Activated CD4-positive, CD25-positive, alpha-beta regulatory T cell treated with anti-CD3 and anti-CD28 coated beads, Interleukin-2, amount 50 U/mL, for 16 hours (primary cell): Measurements from ENCODE around the gene ELAVL1.
"Not testable (repeated sequence)": the region's sequence is repeated elsewhere in the genome, so short reads cannot be mapped to it uniquely, and the experiment has no call there.

Experiments
- DNase-seq: peaks from one replicate; pipeline ENCODE4 v3.0.0-alpha.2; 2020; ENCODE audit warnings: low read depth, low spot score

Gene ELAVL1

DNA sequence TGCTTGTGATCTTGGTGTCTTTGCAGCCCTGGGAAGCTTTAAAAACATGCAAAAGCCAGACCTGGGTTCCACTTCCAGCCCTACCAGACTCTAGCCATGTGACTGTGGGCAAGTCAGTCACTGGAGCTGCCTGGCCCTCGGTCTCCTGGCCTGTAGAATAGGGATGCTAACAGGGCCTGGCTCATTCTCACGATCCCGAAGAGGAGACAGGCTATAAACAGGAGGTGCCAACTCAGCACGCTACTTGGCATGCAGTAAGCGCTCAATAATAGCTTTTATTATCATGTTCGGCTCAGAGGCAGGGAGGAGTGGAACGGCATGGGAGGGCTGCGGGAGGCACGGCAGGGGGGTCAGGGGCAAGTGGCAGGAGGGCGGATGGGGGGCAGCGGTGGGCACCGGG, 81.2 kb downstream of the ELAVL1 start:
- no peak for DNase-seq

- DNase-seq = no peak
These were observed 81.9 kb downstream of the ELAVL1 start for GRCh38 chr19:7923295-7924191.

DNA sequence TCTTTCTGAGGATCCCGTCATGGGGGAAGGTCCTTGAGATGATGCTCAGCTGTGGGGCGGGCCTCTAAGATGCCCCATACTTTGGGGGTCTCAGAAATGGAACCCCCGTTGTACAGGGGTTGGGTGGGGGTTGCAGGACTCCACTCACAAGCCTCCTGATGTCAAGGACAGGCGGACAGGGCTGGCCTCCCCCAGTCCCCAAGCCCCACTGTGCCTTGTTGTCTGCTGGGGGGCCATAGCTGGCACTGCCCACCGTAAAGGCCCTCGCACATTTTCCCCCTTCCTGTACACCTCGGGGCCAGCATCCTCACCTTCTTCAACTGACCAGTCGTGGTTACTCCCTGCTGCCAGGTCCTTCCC, 82.6 kb downstream of the ELAVL1 start:
- DNase-seq = no peak

- no peak for DNase-seq
These were observed 83.2 kb downstream of the ELAVL1 start for GRCh38 chr19:7921967-7922835.

DNA sequence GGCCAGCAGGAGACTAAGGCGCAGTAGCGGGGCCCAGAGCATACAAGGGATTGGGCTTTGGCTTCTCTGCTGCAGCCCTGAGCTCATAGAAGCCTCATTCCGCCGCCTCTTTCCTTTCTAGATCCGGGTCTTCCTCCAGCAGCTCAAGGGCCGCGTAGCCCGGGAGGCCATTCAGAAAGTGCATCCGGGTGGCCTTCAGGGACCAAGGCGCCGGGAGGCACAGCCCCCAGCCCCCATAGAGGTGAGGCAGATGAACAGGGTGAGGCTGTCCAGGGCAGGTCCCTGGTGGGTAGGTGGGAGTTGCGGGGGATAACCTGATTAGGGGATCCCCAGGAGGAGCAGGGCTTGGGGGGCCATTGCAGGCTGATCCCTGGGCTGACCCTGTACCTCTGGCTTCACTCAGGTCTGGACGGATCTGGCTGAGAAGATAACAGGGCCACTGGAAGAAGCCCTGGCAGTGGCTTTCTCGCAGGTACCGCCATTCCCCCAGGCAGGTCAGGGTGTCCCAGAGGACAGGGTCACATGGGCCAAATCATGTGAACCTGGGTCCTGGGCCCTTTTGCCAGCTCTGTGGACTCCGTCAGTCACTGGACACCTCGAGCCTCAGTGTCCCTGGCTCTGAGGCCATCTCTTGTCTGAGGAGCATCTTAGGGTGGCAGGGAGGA, 84.0 kb downstream of the ELAVL1 start:
- no peak for DNase-seq

DNA sequence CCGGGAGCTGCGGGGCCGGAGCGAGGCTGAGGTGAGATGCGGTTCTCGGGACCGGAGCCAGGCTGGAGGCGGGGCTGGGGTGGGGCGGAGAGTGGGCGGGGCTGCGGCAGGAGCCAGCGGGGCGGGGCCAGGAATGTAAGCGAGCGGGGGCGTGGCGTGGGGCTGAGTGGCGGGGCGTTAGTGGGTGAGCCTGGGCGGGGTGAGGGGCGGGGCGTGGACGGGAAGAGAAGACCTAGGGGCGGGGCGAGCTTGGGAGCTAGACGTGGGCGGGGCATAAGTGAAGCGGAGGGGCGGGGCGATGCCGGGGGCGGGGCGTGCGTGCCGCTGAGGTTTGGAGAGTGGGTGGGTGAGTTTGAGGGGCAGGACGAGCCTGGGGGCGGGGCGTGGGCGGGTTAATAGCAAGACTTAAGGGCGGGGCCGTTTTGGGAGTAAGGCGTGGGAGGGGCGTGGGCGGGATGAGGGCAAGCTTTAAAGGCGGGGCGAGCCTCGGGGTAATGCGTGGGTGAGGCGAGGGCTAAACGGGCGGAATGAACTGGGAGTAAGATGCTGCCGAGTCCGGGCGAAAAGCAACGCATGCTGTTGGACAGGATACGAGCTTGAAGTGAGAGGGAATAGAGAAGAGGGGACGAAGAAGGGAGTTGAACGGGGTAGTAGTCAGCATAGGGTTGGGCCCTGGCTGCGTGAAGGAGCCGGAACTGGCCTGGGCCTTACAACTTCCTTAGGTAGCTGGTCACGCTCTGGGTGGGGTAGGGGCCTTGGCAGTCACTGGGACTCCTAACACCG, 84.7 kb downstream of the ELAVL1 start:
- peak; percentile 99 for DNase-seq

DNA sequence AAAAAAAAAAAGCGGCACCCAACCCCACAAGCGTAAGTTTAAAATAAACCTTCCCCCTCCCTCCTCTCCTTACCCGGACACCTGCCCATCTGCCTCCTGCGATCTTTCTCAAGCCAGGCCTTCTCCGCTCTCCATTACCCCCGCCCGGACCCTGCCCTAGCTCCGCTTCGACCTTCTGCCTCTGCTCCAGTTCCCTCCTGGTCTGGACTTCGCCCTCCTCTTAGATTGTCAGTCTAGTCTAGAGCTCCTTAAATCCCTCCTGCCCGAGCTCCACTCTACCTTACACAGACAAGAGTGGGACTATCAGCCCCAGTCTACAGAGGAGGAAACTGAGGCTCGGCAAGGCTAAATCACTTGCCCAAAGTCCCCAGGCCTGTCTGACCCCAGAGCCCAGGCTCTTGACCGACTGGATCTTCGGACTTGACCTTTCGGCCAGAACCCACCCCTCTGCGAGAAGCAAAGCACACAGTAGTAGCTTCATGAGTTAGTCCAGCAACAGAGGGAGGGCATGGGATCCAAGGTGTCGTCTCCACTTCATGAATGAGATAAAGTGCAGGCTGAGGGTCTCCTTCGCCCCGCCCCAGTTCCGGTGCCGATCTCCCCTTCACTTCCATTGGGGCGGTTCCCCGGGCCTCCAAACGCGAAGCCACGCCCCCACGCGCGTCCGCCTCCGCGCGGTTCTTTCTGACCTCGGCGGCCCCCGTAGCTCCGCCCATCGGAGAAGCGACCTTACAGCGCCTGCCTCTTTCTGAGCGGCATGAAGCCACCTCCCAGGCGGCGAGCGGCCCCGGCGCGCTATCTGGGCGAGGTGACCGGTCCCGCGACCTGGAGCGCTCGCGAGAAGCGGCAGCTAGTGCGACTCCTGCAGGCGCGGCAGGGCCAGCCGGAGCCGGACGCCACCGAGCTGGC, 85.6 kb downstream of the ELAVL1 start, which contains the start of gene SNAPC2:
TSS of gene SNAPC2 (plus strand) at position 729 of the 909 bp plus-strand sequence. CDS start at position 758, 29 bp downstream.
- DNase-seq = peak; percentile 92

GRCh38 chr19:7918615-7919421, 86.6 kb downstream of the ELAVL1 start:
- no peak for DNase-seq

- DNase-seq = not testable (repeated sequence)
These were observed 87.3 kb downstream of the ELAVL1 start for GRCh38 chr19:7918062-7918614.

DNA sequence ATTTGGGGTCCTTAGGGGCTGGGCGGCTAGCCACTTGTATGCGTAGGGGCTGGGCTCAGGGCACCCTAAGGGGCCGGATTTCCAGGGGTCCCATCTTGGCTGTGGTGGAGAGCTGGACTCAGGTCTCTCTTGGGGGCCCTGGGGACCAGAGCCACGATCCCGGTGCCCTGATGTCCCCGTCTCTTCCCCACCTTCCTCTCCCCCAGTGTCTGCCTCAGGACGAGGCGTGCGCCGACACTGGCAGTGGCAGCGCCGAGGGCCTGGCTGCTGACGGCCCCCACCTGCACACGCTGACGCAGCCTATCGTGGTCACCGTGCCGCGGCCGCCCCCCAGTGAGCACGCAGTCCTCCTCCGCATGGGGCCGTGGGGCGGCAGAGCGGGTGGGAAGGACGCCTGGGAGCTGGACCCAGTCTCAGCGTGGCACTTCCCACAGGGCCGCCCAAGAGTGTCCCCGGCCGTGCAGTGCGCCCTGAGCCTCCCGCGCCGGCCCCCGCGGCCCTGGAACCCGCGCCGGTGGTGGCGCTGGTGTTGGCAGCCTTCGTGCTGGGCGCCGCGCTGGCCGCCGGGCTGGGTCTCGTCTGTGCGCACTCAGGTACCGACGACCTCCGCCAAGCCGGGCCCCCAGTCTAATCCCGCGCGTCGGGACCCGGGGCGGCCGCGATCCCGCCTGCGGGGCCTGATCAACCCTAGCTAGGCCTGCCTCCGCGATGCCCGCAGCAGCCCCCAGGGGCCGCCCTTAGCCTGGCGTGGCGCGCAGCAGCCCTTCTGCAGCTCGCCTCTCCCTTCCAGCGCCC, 88.0 kb downstream of the ELAVL1 start:
- no peak for DNase-seq

GRCh38 chr19:7916955-7917266, 88.5 kb downstream of the ELAVL1 start:
- no peak for DNase-seq

GRCh38 chr19:7916103-7916954, 89.1 kb downstream of the ELAVL1 start:
- DNase-seq = no peak

DNA sequence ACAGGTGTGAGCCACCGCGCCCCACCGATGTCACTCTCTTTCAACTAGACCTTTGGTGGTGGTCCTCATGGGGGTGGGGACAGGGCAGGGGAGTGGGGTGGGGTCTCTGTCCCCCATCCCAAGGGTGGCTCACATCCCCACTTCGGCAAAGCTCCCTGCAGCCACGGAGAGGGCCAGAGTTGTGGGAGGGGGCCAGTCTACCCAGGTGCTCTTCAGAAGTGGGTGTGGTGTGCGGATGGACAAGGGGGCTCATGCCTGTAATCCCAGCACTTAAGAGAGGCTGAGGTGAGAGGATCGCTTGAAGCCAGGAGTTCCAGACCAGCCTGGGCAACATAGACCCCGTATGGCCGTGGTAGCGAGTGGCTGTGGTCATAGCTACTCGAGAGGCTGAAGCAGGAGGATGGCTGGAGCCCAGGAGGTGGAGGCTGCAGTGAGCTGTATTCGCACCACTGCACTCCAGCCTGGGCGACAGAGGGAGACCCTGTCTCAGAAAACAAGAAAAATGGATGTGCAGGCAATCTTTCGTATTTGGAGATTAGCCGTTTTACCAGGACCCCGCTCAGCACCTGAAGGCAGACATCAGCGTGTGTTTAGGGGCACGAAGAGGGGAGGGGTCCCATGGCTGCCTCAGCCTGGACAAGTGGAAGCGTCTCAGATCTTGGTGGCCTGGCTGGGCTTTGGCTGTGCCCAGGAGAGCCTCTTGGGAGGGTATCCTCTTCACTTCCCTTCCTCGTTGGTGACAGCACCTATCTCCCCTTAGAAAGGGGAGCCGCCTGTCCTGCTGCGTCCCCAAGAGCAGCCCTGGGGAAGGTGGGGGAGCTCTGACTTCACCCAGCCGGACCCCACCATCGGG, 90.0 kb downstream of the ELAVL1 start:
- no peak for DNase-seq

DNA sequence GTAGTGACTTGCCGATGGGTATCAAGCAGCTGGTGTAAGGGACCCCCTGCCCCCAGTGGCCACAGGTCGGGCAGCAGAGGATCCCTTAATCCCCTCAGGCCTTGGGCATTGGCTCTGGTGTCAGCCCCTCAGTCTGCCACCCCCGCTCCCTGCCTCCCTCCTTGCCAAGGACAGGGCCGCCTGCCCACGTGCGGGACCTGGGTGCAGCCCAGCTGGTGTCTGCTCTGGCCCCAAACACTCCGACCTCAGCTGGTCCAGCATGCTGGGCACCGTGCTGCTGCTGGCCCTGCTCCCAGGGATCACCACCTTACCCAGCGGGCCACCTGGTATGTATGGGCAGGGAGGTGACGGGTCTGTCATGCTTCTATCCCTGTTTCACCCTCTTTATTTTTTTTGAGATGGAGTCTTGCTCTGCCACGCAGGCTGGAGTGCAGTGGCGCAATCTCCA, 90.8 kb downstream of the ELAVL1 start, which contains the start of gene TGFBR3L:
TSS of gene TGFBR3L (plus strand) at position 233 of the 448 bp plus-strand sequence.
- no peak for DNase-seq

DNA sequence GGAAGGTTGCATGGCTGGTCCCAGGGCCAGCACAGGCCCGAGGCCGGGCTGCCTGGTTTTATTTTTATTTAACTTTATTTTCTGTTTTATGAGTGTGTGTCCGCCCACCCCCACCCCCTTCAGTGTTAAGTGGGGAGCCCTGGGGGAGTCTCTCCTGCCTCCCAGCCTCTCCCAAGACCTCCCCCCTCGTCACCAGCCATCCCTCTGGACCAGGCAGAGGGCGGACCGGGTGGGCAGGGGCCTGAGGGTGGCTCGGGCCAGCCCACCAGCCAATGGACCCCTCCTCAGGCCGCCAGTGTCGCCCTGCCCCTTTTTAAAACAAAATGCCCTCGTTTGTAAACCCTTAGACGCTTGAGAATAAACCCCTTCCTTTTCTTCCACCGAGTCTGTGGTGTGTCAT, 91.3 kb downstream of the ELAVL1 start:
- DNase-seq = no peak

GRCh38 chr19:7913652-7914051, 91.8 kb downstream of the ELAVL1 start:
- DNase-seq = no peak
